Astrocyte (in vitro differentiated cells and primary cell): ENCODE data around the gene TMEM271.

Source experiments
- CTCF ChIP-seq: IDR thresholded peaks from 2 replicates; pipeline ENCODE4 v1.5.1; 2011; ENCODE audit warnings: low read depth, mild to moderate bottlenecking, inconsistent platforms, low read length, moderate library complexity; ENCODE audit not compliant: insufficient read depth
- EZH2 ChIP-seq: IDR thresholded peaks from 2 replicates; pipeline ENCODE4 v1.6.1; 2012; ENCODE audit warnings: mild to moderate bottlenecking, low read length, inconsistent platforms; ENCODE audit not compliant: insufficient read depth

- TF ChIP-seq CTCF (no peak), EZH2 (no peak)
Observed at GRCh38 chr4:560731-561291, 15.3 kb downstream of the TMEM271 start.
